ENCODE results near the gene SDC3.
A peak's percentile ranks its signal among the peaks of the same experiment; 100 is the strongest.

DNA sequence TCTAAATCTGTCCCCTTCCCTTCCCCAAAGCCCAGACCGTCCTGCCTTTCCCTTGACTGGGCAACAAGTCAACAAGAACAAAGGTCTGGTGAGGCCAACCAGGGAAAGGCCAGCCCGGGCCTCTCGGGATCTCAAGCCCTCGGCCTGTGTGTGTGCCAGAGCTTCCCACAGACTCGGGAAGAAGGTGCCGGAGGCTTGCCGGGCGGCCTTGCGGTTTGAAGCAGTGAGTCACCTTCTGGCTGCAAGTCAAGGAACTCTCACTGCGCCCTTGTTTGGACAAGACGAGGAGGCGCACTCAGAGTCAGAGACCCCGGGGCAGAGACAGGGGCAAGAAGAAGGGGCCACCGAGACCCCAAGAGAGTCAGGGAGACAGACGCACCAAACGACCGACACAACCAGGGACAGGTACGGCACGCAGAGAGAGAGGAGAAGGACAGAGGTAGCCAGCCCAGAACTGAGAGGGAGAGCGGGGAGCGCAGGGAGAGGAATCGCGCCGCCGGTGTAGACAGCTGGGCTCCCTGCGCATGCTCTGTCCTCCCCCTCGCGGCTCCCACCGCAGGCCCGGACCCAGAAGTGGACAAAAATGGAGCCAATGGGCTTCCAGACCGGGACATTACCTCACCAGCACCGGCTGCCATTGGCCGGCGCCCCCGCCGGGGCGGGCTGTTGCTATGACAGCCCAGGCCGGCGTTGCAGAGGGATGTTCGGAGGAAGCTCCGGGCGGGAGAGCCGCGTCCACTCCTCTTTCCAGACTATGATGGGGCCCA is 84.4 kb downstream of the SDC3 start:
- TF ChIP-seq, protein P1, sequence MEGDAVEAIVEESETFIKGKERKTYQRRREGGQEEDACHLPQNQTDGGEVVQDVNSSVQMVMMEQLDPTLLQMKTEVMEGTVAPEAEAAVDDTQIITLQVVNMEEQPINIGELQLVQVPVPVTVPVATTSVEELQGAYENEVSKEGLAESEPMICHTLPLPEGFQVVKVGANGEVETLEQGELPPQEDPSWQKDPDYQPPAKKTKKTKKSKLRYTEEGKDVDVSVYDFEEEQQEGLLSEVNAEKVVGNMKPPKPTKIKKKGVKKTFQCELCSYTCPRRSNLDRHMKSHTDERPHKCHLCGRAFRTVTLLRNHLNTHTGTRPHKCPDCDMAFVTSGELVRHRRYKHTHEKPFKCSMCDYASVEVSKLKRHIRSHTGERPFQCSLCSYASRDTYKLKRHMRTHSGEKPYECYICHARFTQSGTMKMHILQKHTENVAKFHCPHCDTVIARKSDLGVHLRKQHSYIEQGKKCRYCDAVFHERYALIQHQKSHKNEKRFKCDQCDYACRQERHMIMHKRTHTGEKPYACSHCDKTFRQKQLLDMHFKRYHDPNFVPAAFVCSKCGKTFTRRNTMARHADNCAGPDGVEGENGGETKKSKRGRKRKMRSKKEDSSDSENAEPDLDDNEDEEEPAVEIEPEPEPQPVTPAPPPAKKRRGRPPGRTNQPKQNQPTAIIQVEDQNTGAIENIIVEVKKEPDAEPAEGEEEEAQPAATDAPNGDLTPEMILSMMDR (IDR thresholded peaks at IDR 0.05) = no peak
- peak in 2 of 4 donors; percentile 53 to 67 for TF ChIP-seq POLR2A (IDR thresholded peaks at IDR 0.05)
